Measurements from ENCODE around the gene RILP. TPM values are rescaled to one million over a fixed set of nuclear protein-coding genes. Genes with fewer than 3 reads are reported as not detected.

The RILP gene
- total and polyA plus RNA-seq, 10 of the 15 experiments (the other 5 are each of a cell fraction or from before 2014, with no cell fraction given) = 0.60 to 6.1 (median 3.3) TPM; not detected in 1

DNA sequence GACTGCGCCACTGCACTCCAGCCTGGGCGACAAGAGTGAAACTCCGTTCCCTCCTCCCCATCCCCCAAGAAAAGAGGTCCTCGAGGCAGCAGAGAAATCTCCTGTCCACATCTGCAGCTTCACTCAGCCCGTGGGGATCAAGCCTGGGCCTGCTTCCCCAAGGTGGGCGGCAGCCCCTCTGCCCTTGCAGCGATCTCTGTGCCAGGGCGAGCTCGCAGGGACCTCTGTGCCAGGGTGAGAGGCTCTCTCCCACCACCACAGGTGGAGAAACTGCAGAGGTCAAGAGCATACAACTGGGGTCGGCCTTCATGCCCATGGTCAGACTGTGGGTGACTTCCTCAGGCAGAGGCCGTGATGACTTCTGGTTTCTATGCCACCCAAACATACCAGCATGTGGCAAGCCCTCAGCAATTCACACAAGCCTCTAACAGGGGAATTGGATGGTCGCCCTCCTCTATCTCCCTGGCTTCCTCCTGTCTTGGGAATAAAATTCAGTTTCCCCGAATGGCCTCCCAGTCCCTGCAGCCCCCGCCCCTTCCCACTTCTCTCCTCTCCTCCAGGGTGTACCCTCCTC is 26.5 kb downstream of the RILP start:
- ATAC-seq (no peak), FAIRE-seq (no peak), DNase-seq (ENCODE audit: low read depth, low spot score) (no peak)
- no peak overlapping the region for H3K9ac ChIP-seq (ENCODE audit: control insufficient read depth, insufficient read depth, low read length)
- TF ChIP-seq CEBPB (IDR thresholded peaks at IDR 0.05; ENCODE audit: borderline replicate concordance in 1 of 2, low read depth in 2 of 2, low read length in 2 of 2) (no peak), STAT1 (conservative IDR thresholded peaks at IDR 0.05) (no peak), CREB1 (IDR thresholded peaks at IDR 0.05; ENCODE audit: low read depth) (no peak), NFYA (IDR thresholded peaks at IDR 0.05; ENCODE audit: borderline replicate concordance, low read depth, low read length) (no peak), TBL1XR1 (IDR thresholded peaks at IDR 0.05; ENCODE audit: low read depth, low read length) (no peak), E2F8 (IDR thresholded peaks at IDR 0.05; ENCODE audit: low read depth, partially characterized antibody) (no peak), BMI1 (IDR thresholded peaks at IDR 0.05; ENCODE audit: borderline replicate concordance) (no peak), SRF (IDR thresholded peaks at IDR 0.05; ENCODE audit: low read depth in 2 of 2, low read length in 2 of 2) (no peak), TARDBP (IDR thresholded peaks at IDR 0.05; ENCODE audit: borderline replicate concordance) (no peak), IKZF2 (IDR thresholded peaks at IDR 0.05) (no peak), KDM1A (IDR thresholded peaks at IDR 0.05; ENCODE audit: borderline replicate concordance) (no peak), MXI1 (IDR thresholded peaks at IDR 0.05; ENCODE audit: low read depth, low read length) (no peak)
- TF ChIP-seq, protein P1, sequence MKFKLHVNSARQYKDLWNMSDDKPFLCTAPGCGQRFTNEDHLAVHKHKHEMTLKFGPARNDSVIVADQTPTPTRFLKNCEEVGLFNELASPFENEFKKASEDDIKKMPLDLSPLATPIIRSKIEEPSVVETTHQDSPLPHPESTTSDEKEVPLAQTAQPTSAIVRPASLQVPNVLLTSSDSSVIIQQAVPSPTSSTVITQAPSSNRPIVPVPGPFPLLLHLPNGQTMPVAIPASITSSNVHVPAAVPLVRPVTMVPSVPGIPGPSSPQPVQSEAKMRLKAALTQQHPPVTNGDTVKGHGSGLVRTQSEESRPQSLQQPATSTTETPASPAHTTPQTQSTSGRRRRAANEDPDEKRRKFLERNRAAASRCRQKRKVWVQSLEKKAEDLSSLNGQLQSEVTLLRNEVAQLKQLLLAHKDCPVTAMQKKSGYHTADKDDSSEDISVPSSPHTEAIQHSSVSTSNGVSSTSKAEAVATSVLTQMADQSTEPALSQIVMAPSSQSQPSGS (IDR thresholded peaks at IDR 0.05; ENCODE audit: low read length) = no peak
- TF ChIP-seq, protein P2, sequence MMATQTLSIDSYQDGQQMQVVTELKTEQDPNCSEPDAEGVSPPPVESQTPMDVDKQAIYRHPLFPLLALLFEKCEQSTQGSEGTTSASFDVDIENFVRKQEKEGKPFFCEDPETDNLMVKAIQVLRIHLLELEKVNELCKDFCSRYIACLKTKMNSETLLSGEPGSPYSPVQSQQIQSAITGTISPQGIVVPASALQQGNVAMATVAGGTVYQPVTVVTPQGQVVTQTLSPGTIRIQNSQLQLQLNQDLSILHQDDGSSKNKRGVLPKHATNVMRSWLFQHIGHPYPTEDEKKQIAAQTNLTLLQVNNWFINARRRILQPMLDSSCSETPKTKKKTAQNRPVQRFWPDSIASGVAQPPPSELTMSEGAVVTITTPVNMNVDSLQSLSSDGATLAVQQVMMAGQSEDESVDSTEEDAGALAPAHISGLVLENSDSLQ (IDR thresholded peaks at IDR 0.05) = no peak
- POLR2A ChIA-PET = interaction anchor here (1.6 kb wide), 1 partner anchor 16 kb away, joined by 4 read pairs; no protein-coding TSS in a partner anchor
- no peak overlapping the region for H3K4me3 ChIP-seq
- H3K9me3 ChIP-seq (replicated peaks; ENCODE audit: control insufficient read depth, insufficient read depth, low read length) = no peaks in the 10 kb centered on the region
- in situ Hi-C loops (cut with MboI) = loop anchor here (10.0 kb wide), 1 partner anchor 48 kb away; no protein-coding TSS in a partner anchor
- peaks cover 16% of the 10 kb centered on the region for H3K4me1 ChIP-seq (ENCODE audit: control insufficient read depth, insufficient read depth, low read length)
- RAD21 ChIA-PET (ENCODE audit: unreplicated experiment) = no interaction called here
- H3K4me2 ChIP-seq (ENCODE audit: control insufficient read depth, insufficient read depth) = no peak overlapping the region
- H3K79me2 ChIP-seq (ENCODE audit: control insufficient read depth, insufficient read depth, low read length) = peaks cover 6% of the 10 kb centered on the region
- no peaks in the 10 kb centered on the region for H3K36me3 ChIP-seq (ENCODE audit: control insufficient read depth in 2 of 2, insufficient read depth in 2 of 2, low read length in 1 of 2)
- CTCF ChIA-PET = interaction anchor here (1.1 kb wide), 1 partner anchor 15 kb away, joined by 3 read pairs; no protein-coding TSS in a partner anchor
- no peaks in the 10 kb centered on the region for H3K27me3 ChIP-seq (replicated peaks in 1 of 2; ENCODE audit: control insufficient read depth in 2 of 2, insufficient read depth in 2 of 2, low read length in 1 of 2)
- H3K27ac ChIP-seq (ENCODE audit: control insufficient read depth, insufficient read depth) = no peak overlapping the region
- BruUV-seq (replicated peaks) = no TSS peak
- SMC1A ChIA-PET (ENCODE audit: uncharacterized antibody, unreplicated experiment) = no interaction called here
- intact Hi-C loops (cut with micrococcal nuclease; ENCODE audit: unreplicated experiment) = no loop called here
- H2AFZ ChIP-seq (ENCODE audit: control insufficient read depth, low read depth, low read length) = no peak overlapping the region
- 83% methylated on average over 14 of the region's 14 CpGs for WGBS (ENCODE audit: insufficient coverage, insufficient replicate concordance, low lambda C conversion rate, missing lambda C conversion rate)
- no peaks in the 10 kb centered on the region for H4K20me1 ChIP-seq (ENCODE audit: control insufficient read depth, insufficient read depth)

All from GM12878 (cell line).